GM12878 (cell line): Measurements from ENCODE around the gene INAFM1. TPM values are rescaled to one million over a fixed set of nuclear protein-coding genes. Genes with fewer than 3 reads are reported as not detected.

Source experiments
- CHD1 ChIP-seq: IDR thresholded peaks from 2 replicates; pipeline ENCODE4 v1.6.1; 2012; ENCODE audit warnings: low read depth, low read length, improper control_type of control experiment
- CTCF ChIP-seq, 3 experiments: IDR thresholded peaks in 2 of 3; conservative IDR thresholded peaks in 1 of 3; 2 replicates each; pipeline ENCODE4 v1.5.1; 2011; ENCODE audit warnings: low read depth in 3 of 3, low read length in 3 of 3, mild to moderate bottlenecking in 3 of 3, control low read depth in 2 of 3, moderate library complexity in 2 of 3, inconsistent platforms in 1 of 3, mixed read lengths in 1 of 3; ENCODE audit not compliant: control insufficient read depth in 2 of 3, insufficient read depth in 1 of 3; ENCODE audit errors: extremely low read depth in 1 of 3
- FOXM1 ChIP-seq: IDR thresholded peaks from 2 replicates; pipeline ENCODE4 v1.6.1; 2012; ENCODE audit warnings: low read depth, mild to moderate bottlenecking, inconsistent platforms, low read length, moderate library complexity
- KAT2A ChIP-seq: conservative IDR thresholded peaks from 2 replicates; pipeline ENCODE4 v1.6.1; 2011; ENCODE audit warnings: low read depth, low read length; ENCODE audit not compliant: control insufficient read depth
- NR2C2 ChIP-seq: IDR thresholded peaks from 2 replicates; pipeline ENCODE4 v1.6.1; 2011; ENCODE audit warnings: borderline replicate concordance, low read depth; ENCODE audit not compliant: control insufficient read depth, insufficient read length
- POLR2A ChIP-seq: IDR thresholded peaks from 2 replicates; pipeline ENCODE4 v1.6.1; 2011; ENCODE audit warnings: low read depth, mild to moderate bottlenecking, low read length
- SIN3A ChIP-seq: IDR thresholded peaks from 2 replicates; pipeline ENCODE4 v1.6.1; 2012; ENCODE audit warnings: low read depth, low read length, improper control_type of control experiment
- SMC3 ChIP-seq: IDR thresholded peaks from 2 replicates; pipeline ENCODE4 v1.6.1; 2011; ENCODE audit warnings: low read length, improper control_type of control experiment, borderline replicate concordance
- SUPT20H ChIP-seq: IDR thresholded peaks from 2 replicates; pipeline ENCODE4 v1.6.1; 2011; ENCODE audit warnings: low read depth, mild to moderate bottlenecking, low read length, moderate library complexity, borderline replicate concordance; ENCODE audit not compliant: control insufficient read depth
- TAF1 ChIP-seq: IDR thresholded peaks from 2 replicates; pipeline ENCODE4 v1.6.1; 2011; ENCODE audit warnings: mild to moderate bottlenecking, low read depth, low read length, borderline replicate concordance
- ZNF24 ChIP-seq: fragments of 450-650 bp; IDR thresholded peaks from 2 replicates; pipeline ENCODE4 v1.6.1; 2017; ENCODE audit warnings: antibody characterized with exemption, mild to moderate bottlenecking
- ZZZ3 ChIP-seq: IDR thresholded peaks from 2 replicates; pipeline ENCODE4 v1.6.1; 2011; ENCODE audit warnings: low read depth; ENCODE audit not compliant: control insufficient read depth, insufficient read length
- polyA plus RNA-seq, 11 experiments: library from polyadenylated mRNA; depleted of rRNA in 4 of 11; unstranded in 6 of 11; stranded (reverse) in 5 of 11; fragments of >200 nt; fragmentation: Nextera tagmentation in 4 of 11; fragmentation: Illumina TruSeq in 1 of 11; extraction: Ambion mirVana in 4 of 11; extraction: Trizol in 1 of 11; gene quantifications; 1 replicate in 1 of 11; 2 replicates in 10 of 11; pipeline versions ENCODE4 v1.2.1 to v1.2.3, GENCODE V29; 2011 to 2016; ENCODE audit warnings: inconsistent platforms in 2 of 11, missing spikeins in 2 of 11, low read depth in 1 of 11
- total RNA-seq, 4 experiments: library from RNA; depleted of rRNA in 3 of 4; stranded (reverse); fragments of >200 nt in 3 of 4; fragmentation: Illumina TruSeq in 1 of 4; extraction: Trizol in 1 of 4; gene quantifications; 2 replicates each; pipeline versions ENCODE4 v1.2.1 to v1.2.3, GENCODE V29; 2013 to 2021
- TF ChIP-seq, protein P1 (sequence below): fragments of 450-650 bp; IDR thresholded peaks from 2 replicates; pipeline ENCODE4 v1.6.1; 2017; ENCODE audit warnings: antibody characterized with exemption, mild to moderate bottlenecking, moderate library complexity
- TF ChIP-seq, protein P2 (sequence below): fragments of 150-350 bp; IDR thresholded peaks from 2 replicates; pipeline ENCODE4 v1.6.1; 2016; ENCODE audit warnings: low read depth, low read length
- TF ChIP-seq, protein P3 (sequence below): IDR thresholded peaks from 2 replicates; pipeline ENCODE4 v1.6.1; 2011; ENCODE audit warnings: mild to moderate bottlenecking, low read depth, low read length, moderate library complexity; ENCODE audit not compliant: insufficient replicate concordance
- TF ChIP-seq, protein P4 (sequence below): fragments of 450-650 bp; IDR thresholded peaks from 2 replicates; pipeline ENCODE4 v1.6.1; 2018; ENCODE audit warnings: borderline replicate concordance, mild to moderate bottlenecking; ENCODE audit not compliant: partially characterized antibody

The INAFM1 gene
- total and polyA plus RNA-seq, 10 of the 15 experiments (the other 5 are each of a cell fraction or from before 2014, with no cell fraction given) = 0.57 to 6.8 (median 1.1) TPM; not detected in 1

GRCh38 chr19:47274891-47275761 lies 441 bp downstream of the INAFM1 start (continued):
- TF ChIP-seq CHD1 (no peak), ZNF24 (no peak), ZZZ3 (no peak), SIN3A (no peak), KAT2A (no peak), TAF1 (no peak), SUPT20H (no peak), CTCF (IDR thresholded peaks at IDR 0.05 in 2 of 3, conservative IDR thresholded peaks at IDR 0.05 in 1 of 3; ENCODE audit: control insufficient read depth in 2 of 3, extremely low read depth in 1 of 3, insufficient read depth in 1 of 3, low read depth in 3 of 3, low read length in 3 of 3) (no peak), FOXM1 (no peak), SMC3 (no peak), POLR2A (no peak), NR2C2 (no peak)
- TF ChIP-seq, protein P1, sequence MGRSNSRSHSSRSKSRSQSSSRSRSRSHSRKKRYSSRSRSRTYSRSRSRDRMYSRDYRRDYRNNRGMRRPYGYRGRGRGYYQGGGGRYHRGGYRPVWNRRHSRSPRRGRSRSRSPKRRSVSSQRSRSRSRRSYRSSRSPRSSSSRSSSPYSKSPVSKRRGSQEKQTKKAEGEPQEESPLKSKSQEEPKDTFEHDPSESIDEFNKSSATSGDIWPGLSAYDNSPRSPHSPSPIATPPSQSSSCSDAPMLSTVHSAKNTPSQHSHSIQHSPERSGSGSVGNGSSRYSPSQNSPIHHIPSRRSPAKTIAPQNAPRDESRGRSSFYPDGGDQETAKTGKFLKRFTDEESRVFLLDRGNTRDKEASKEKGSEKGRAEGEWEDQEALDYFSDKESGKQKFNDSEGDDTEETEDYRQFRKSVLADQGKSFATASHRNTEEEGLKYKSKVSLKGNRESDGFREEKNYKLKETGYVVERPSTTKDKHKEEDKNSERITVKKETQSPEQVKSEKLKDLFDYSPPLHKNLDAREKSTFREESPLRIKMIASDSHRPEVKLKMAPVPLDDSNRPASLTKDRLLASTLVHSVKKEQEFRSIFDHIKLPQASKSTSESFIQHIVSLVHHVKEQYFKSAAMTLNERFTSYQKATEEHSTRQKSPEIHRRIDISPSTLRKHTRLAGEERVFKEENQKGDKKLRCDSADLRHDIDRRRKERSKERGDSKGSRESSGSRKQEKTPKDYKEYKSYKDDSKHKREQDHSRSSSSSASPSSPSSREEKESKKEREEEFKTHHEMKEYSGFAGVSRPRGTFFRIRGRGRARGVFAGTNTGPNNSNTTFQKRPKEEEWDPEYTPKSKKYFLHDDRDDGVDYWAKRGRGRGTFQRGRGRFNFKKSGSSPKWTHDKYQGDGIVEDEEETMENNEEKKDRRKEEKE = no peak
- TF ChIP-seq, protein P2, sequence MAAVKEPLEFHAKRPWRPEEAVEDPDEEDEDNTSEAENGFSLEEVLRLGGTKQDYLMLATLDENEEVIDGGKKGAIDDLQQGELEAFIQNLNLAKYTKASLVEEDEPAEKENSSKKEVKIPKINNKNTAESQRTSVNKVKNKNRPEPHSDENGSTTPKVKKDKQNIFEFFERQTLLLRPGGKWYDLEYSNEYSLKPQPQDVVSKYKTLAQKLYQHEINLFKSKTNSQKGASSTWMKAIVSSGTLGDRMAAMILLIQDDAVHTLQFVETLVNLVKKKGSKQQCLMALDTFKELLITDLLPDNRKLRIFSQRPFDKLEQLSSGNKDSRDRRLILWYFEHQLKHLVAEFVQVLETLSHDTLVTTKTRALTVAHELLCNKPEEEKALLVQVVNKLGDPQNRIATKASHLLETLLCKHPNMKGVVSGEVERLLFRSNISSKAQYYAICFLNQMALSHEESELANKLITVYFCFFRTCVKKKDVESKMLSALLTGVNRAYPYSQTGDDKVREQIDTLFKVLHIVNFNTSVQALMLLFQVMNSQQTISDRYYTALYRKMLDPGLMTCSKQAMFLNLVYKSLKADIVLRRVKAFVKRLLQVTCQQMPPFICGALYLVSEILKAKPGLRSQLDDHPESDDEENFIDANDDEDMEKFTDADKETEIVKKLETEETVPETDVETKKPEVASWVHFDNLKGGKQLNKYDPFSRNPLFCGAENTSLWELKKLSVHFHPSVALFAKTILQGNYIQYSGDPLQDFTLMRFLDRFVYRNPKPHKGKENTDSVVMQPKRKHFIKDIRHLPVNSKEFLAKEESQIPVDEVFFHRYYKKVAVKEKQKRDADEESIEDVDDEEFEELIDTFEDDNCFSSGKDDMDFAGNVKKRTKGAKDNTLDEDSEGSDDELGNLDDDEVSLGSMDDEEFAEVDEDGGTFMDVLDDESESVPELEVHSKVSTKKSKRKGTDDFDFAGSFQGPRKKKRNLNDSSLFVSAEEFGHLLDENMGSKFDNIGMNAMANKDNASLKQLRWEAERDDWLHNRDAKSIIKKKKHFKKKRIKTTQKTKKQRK = no peak
- TF ChIP-seq, protein P3, sequence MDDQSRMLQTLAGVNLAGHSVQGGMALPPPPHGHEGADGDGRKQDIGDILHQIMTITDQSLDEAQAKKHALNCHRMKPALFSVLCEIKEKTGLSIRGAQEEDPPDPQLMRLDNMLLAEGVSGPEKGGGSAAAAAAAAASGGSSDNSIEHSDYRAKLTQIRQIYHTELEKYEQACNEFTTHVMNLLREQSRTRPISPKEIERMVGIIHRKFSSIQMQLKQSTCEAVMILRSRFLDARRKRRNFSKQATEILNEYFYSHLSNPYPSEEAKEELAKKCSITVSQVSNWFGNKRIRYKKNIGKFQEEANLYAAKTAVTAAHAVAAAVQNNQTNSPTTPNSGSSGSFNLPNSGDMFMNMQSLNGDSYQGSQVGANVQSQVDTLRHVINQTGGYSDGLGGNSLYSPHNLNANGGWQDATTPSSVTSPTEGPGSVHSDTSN = no peak
- TF ChIP-seq, protein P4, sequence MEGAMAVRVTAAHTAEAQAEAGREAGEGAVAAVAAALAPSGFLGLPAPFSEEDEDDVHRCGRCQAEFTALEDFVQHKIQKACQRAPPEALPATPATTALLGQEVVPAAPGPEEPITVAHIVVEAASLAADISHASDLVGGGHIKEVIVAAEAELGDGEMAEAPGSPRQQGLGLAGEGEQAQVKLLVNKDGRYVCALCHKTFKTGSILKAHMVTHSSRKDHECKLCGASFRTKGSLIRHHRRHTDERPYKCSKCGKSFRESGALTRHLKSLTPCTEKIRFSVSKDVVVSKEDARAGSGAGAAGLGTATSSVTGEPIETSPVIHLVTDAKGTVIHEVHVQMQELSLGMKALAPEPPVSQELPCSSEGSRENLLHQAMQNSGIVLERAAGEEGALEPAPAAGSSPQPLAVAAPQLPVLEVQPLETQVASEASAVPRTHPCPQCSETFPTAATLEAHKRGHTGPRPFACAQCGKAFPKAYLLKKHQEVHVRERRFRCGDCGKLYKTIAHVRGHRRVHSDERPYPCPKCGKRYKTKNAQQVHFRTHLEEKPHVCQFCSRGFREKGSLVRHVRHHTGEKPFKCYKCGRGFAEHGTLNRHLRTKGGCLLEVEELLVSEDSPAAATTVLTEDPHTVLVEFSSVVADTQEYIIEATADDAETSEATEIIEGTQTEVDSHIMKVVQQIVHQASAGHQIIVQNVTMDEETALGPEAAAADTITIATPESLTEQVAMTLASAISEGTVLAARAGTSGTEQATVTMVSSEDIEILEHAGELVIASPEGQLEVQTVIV = no peak
